HepG2 (cell line): ENCODE measurements around the gene MYBPC3. TPM values are rescaled to one million over a fixed set of nuclear protein-coding genes. Genes with fewer than 3 reads are reported as not detected.

Experiments used
- ATAC-seq: fragments of 200-7000 bp; cut with Tn5 transposase; 3 replicates; pipeline ENCODE4 v1.9.1; 2020; ENCODE audit warnings: mild to moderate bottlenecking, moderate library complexity
- BruUV-seq: library from RNA; stranded (reverse); fragments of 400-500 nt; replicated peaks from 2 replicates; lab custom pipeline; 2021; lab: Mats Ljungman, UMichigan
- CTCF ChIA-PET: fragments of 300-600 bp; formaldehyde crosslinking; extraction: SDS; loops from one replicate; lab custom pipeline; 2021; ENCODE audit warnings: low total read pairs, inconsistent platforms, low intra/inter-chr PET ratio; lab: Yijun Ruan, JAX
- POLR2A ChIA-PET: fragments of 350-600 bp; sonication (Branson Sonifier 250); formaldehyde crosslinking; loops from one replicate; lab custom pipeline; 2020; ENCODE audit warnings: antibody characterized with exemption, inconsistent platforms; lab: Yijun Ruan, JAX
- DNase-seq: peaks from one replicate; pipeline ENCODE4 v3.0.0-alpha.2; 2015; ENCODE audit warnings: low spot score
- FAIRE-seq: peaks from 3 replicates; lab custom pipeline; 2011; peaks lifted over from hg19 to GRCh38; lab: Jason Lieb, UNC
- H2AFZ ChIP-seq: one replicate; pipeline ENCODE4 v1.6.1; 2011; ENCODE audit warnings: low read length, inconsistent platforms
- H3K27ac ChIP-seq: fragments of 300-600 bp; 3 replicates; pipeline ENCODE4 v1.8.0; 2011; ENCODE audit warnings: mixed run types, mild to moderate bottlenecking, mixed read lengths, low read length, inconsistent platforms; ENCODE audit not compliant: insufficient read depth; ENCODE audit errors: extremely low read length
- H3K27me3 ChIP-seq, 2 experiments: fragments of 200-600 bp in 1 of 2; 2 replicates in 1 of 2; 3 replicates in 1 of 2; pipeline versions ENCODE4 v1.6.0 to v1.8.0; 2011; ENCODE audit warnings: low read length in 2 of 2, mild to moderate bottlenecking in 2 of 2, moderate library complexity in 2 of 2, inconsistent platforms in 1 of 2; ENCODE audit not compliant: insufficient read depth in 2 of 2, control insufficient read depth in 1 of 2
- H3K36me3 ChIP-seq, 2 experiments: fragments of 200-600 bp in 1 of 2; replicated peaks in 1 of 2; 2 replicates in 1 of 2; 3 replicates in 1 of 2; pipeline versions ENCODE4 v1.5.1 to v1.8.0; 2011; ENCODE audit warnings: low read length in 2 of 2, inconsistent platforms in 1 of 2; ENCODE audit not compliant: insufficient read depth in 2 of 2, control insufficient read depth in 1 of 2
- H3K4me1 ChIP-seq: 2 replicates; pipeline ENCODE4 v1.5.1; 2012; ENCODE audit warnings: low read length, inconsistent platforms; ENCODE audit not compliant: insufficient read depth
- H3K4me2 ChIP-seq: 2 replicates; pipeline ENCODE4 v1.6.0; 2011; ENCODE audit warnings: low read depth, low read length, inconsistent platforms
- H3K4me3 ChIP-seq, 3 experiments: fragments of 200-600 bp in 1 of 3; sonication (generic), shearing (Covaris generic) in 1 of 3; replicated peaks in 1 of 3; 2 replicates each; pipeline ENCODE4 v1.5.1; 2011 to 2016; ENCODE audit warnings: low read length in 3 of 3, inconsistent platforms in 2 of 3, low read depth in 2 of 3, mild to moderate bottlenecking in 2 of 3, control low read depth in 1 of 3, mixed read lengths in 1 of 3; ENCODE audit not compliant: insufficient read depth in 1 of 3
- H3K79me2 ChIP-seq: one replicate; pipeline ENCODE4 v1.6.1; 2011; ENCODE audit warnings: low read length, inconsistent platforms; ENCODE audit not compliant: insufficient read depth
- H3K9ac ChIP-seq: 2 replicates; pipeline ENCODE4 v1.6.0; 2011; ENCODE audit warnings: mild to moderate bottlenecking, low read depth, low read length, inconsistent platforms; ENCODE audit not compliant: insufficient read depth
- H3K9me3 ChIP-seq: 2 replicates; pipeline ENCODE4 v1.5.1; 2012; ENCODE audit warnings: mild to moderate bottlenecking, low read length
- H4K20me1 ChIP-seq: 2 replicates; pipeline ENCODE4 v1.6.0; 2011; ENCODE audit warnings: inconsistent platforms, mild to moderate bottlenecking, low read length, moderate library complexity; ENCODE audit not compliant: insufficient read depth
- AGO2 ChIP-seq: fragments of 200-400 bp; formaldehyde crosslinking; optimal IDR thresholded peaks from 2 replicates; pipeline ENCODE3; 2017; ENCODE audit warnings: mild to moderate bottlenecking, low read depth, low read length, moderate library complexity
- CEBPB ChIP-seq: IDR thresholded peaks from 2 replicates; pipeline ENCODE4 v1.6.1; 2011; ENCODE audit warnings: low read depth, low read length, improper control_type of control experiment, borderline replicate concordance
- HMG20B ChIP-seq: conservative IDR thresholded peaks from 2 replicates; pipeline ENCODE4 v1.6.1; 2016; ENCODE audit warnings: missing genetic modification reagents, missing compliant biosample characterization
- HOXA7 ChIP-seq: sonication (generic); formaldehyde crosslinking; IDR thresholded peaks from 2 replicates; pipeline ENCODE4 v1.8.1; 2022; ENCODE audit warnings: mild to moderate bottlenecking, missing genetic modification reagents, moderate library complexity
- JARID2 ChIP-seq: sonication (generic); formaldehyde crosslinking; IDR thresholded peaks from 2 replicates; pipeline ENCODE4 v1.8.1; 2023; ENCODE audit warnings: missing genetic modification reagents, inconsistent platforms; ENCODE audit not compliant: insufficient replicate concordance
- MIER2 ChIP-seq: IDR thresholded peaks from 2 replicates; pipeline ENCODE4 v1.6.1; 2016; ENCODE audit warnings: missing biosample characterization, missing genetic modification reagents
- RARG ChIP-seq: sonication (generic); formaldehyde crosslinking; IDR thresholded peaks from 2 replicates; pipeline ENCODE4 v1.4.0; 2020; ENCODE audit warnings: low read depth, mild to moderate bottlenecking, missing genetic modification reagents
- ZBTB8A ChIP-seq: sonication (generic); formaldehyde crosslinking; IDR thresholded peaks from 2 replicates; pipeline ENCODE4 v1.4.0; 2020; ENCODE audit warnings: mild to moderate bottlenecking, low read depth, missing genetic modification reagents, borderline replicate concordance
- ZMYM3 ChIP-seq: sonication (generic); formaldehyde crosslinking; IDR thresholded peaks from 2 replicates; pipeline ENCODE4 v1.5.1; 2020; ENCODE audit warnings: mild to moderate bottlenecking, missing genetic modification reagents
- ZNF143 ChIP-seq: sonication (generic); formaldehyde crosslinking; IDR thresholded peaks from 2 replicates; pipeline ENCODE4 v1.4.0; 2020; ENCODE audit warnings: missing genetic modification reagents
- ZNF749 ChIP-seq: sonication (generic); formaldehyde crosslinking; IDR thresholded peaks from 2 replicates; pipeline ENCODE4 v1.8.0; 2022; ENCODE audit warnings: mild to moderate bottlenecking, missing genetic modification reagents, moderate library complexity, borderline replicate concordance
- ZNF768 ChIP-seq: sonication (generic); formaldehyde crosslinking; IDR thresholded peaks from 2 replicates; pipeline ENCODE4 v1.4.0; 2020; ENCODE audit warnings: missing genetic modification reagents
- ZNF879 ChIP-seq: sonication (generic); formaldehyde crosslinking; IDR thresholded peaks from 2 replicates; pipeline ENCODE4 v1.8.1; 2023; ENCODE audit warnings: missing genetic modification reagents
- WGBS: methylation state at CpG from one replicate; pipeline ENCODE4 v1.1.6; 2017; ENCODE audit warnings: low lambda C conversion rate; 5-methylcytosine and 5-hydroxymethylcytosine counted together
- in situ Hi-C: cut with HindIII; loops from 2 replicates; pipeline ENCODE4 v1.10.0; 2017; ENCODE audit warnings: low pct_unique_long_range_greater_than_20kb; ENCODE audit not compliant: extremely low pct_ligation_motif_present
- intact Hi-C: fragments of 100-400 bp; cut with micrococcal nuclease; formaldehyde crosslinking; loops from one replicate; pipeline ENCODE4 v1.10.0; 2022; ENCODE audit not compliant: unreplicated experiment
- polyA plus RNA-seq, 8 experiments: library from polyadenylated mRNA; depleted of rRNA in 3 of 8; stranded (reverse) in 7 of 8; unstranded in 1 of 8; fragments of >200 nt; fragmentation: Illumina TruSeq in 4 of 8; extraction: Trizol in 4 of 8; gene quantifications; 2 replicates each; pipeline versions ENCODE4 v1.2.1 to v1.2.3, GENCODE V29; 2011 to 2016; ENCODE audit warnings: low read depth in 4 of 8, missing spikeins in 1 of 8, mixed read lengths in 1 of 8; ENCODE audit not compliant: insufficient read depth in 1 of 8
- total RNA-seq, 5 experiments: library from RNA; depleted of rRNA; stranded (reverse); fragments of >200 nt; fragmentation: Illumina TruSeq; extraction: Trizol; gene quantifications; 2 replicates each; pipeline ENCODE4 v1.2.3, GENCODE V29; 2016; ENCODE audit warnings: low read depth in 1 of 5
- TF ChIP-seq, protein P1 (sequence below): sonication (generic); formaldehyde crosslinking; IDR thresholded peaks from 2 replicates; pipeline ENCODE4 v1.4.0; 2020; ENCODE audit warnings: mild to moderate bottlenecking, missing genetic modification reagents
- TF ChIP-seq, protein P2 (sequence below): sonication (generic); formaldehyde crosslinking; IDR thresholded peaks from 2 replicates; pipeline ENCODE4 v1.8.1; 2023; ENCODE audit warnings: mild to moderate bottlenecking, missing genetic modification reagents, borderline replicate concordance
- TF ChIP-seq, protein P3 (sequence below): sonication (generic); formaldehyde crosslinking; IDR thresholded peaks from 2 replicates; pipeline ENCODE4 v1.5.1; 2020; ENCODE audit warnings: missing genetic modification reagents, mild to moderate bottlenecking, borderline replicate concordance
- TF ChIP-seq, protein P4 (sequence below): sonication (generic); formaldehyde crosslinking; IDR thresholded peaks from 2 replicates; pipeline ENCODE4 v1.4.0; 2020; ENCODE audit warnings: missing genetic modification reagents, low read depth, mild to moderate bottlenecking, borderline replicate concordance

The MYBPC3 gene
- total and polyA plus RNA-seq, 2 of the 13 experiments (the other 11 are each of a cell fraction or from before 2014, with no cell fraction given) = not detected

DNA sequence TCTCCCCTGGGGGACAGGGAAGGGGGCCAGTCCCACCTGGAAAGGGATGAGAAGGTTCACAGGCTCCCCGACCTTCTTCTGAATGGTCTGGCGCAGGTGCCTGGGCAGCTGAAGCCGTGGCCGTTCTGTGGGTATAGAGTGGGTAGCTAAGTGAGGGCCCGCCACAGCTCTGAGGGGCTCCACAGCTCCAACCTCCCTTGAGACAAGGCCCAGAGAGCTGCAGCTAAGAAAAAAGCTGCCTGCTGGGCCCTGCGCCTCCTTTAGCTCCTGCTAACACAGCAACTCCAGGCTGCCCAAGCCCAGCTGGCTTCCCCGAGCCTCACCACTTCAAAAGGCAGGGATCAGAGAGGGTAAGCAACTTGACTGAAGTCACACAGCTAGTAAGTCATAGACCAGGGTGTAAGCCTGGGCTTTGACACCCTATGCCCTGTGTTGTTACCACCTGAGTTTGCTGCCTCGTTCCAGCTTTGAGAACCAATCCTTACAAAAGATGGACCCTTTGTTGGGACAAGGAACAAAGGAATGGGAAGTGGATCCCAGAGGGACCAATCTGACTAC lies 18.5 kb downstream of the MYBPC3 start:
- intact Hi-C loops (no loop called here), in situ Hi-C loops (no loop called here)
- Histone ChIP-seq H4K20me1 (no peaks in the 10 kb centered on the region), H3K36me3 (peaks cover 5 to 6% of the 10 kb centered on the region in 2 experiments; a peak in 3 of 5 replicates), H3K9me3 (no peaks in the 10 kb centered on the region), H2AFZ (no peak overlapping the region), H3K4me3 (no peak overlapping the region), H3K27ac (no peak overlapping the region), H3K27me3 (peaks cover 2 to 4% of the 10 kb centered on the region in 2 experiments; a peak in 2 of 5 replicates), H3K4me1 (peaks cover 5% of the 10 kb centered on the region), H3K4me2 (no peak overlapping the region), H3K79me2 (no peaks in the 10 kb centered on the region), H3K9ac (no peak overlapping the region)
- DNase-seq (no peak), FAIRE-seq (no peak), ATAC-seq (no peak)
- BruUV-seq = no TSS peak
- WGBS = 67% methylated on average over 3 of the region's 8 CpGs
- ChIA-PET POLR2A (no interaction called here), CTCF (no interaction called here)
- no peak for TF ChIP-seq JARID2 (CRISPR knock-in tag)
- TF ChIP-seq ZBTB8A (CRISPR knock-in tag) = no peak
- TF ChIP-seq ZMYM3 (CRISPR knock-in tag) = peak; percentile 74
- no peak for TF ChIP-seq HMG20B (CRISPR knock-in tag)
- no peak for TF ChIP-seq CEBPB
- peak; percentile 98 for TF ChIP-seq ZNF768
- TF ChIP-seq, protein P1, sequence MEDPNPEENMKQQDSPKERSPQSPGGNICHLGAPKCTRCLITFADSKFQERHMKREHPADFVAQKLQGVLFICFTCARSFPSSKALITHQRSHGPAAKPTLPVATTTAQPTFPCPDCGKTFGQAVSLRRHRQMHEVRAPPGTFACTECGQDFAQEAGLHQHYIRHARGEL (CRISPR knock-in tag) = no peak

DNA sequence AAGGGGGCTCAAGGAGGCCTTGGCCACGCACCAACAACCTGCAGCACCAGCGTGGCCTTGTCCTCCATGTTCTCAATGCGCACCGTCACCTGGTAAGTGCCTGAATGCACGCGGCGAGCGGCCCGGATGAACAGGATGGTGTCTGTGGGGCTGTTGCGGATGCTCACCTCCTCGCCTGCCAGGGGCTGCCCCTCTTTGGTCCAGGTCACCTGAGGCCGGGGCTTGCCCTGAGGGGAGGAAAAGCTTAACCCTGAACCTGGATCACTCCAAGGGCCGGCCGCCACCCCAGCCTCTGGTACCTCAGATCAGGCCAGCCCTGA lies 19.0 kb downstream of the MYBPC3 start:
- CTCF ChIA-PET = no interaction called here
- no TSS peak for BruUV-seq
- H3K79me2 ChIP-seq = no peaks in the 10 kb centered on the region
- H3K9me3 ChIP-seq = no peaks in the 10 kb centered on the region
- no peak overlapping the region for H2AFZ ChIP-seq
- no peak overlapping the region for H3K27ac ChIP-seq
- FAIRE-seq = no peak
- peaks cover 5 to 11% of the 10 kb centered on the region in 2 experiments; a peak in 3 of 5 replicates for H3K36me3 ChIP-seq
- peaks cover 2 to 4% of the 10 kb centered on the region in 2 experiments; a peak in 2 of 5 replicates for H3K27me3 ChIP-seq
- intact Hi-C loops = no loop called here
- 0 out of 2 replicates have a peak, but pooled peaks cover under 1% of the 10 kb centered on the region for H3K4me1 ChIP-seq
- no peak for ATAC-seq
- H3K9ac ChIP-seq = no peak overlapping the region
- POLR2A ChIA-PET = no interaction called here
- no peak overlapping the region for H3K4me3 ChIP-seq
- DNase-seq = no peak
- H3K4me2 ChIP-seq = no peak overlapping the region
- in situ Hi-C loops = no loop called here
- H4K20me1 ChIP-seq = no peaks in the 10 kb centered on the region
- 73% methylated on average over 8 of the region's 14 CpGs for WGBS
- TF ChIP-seq RARG (CRISPR knock-in tag) (no peak), ZNF879 (CRISPR knock-in tag) (no peak), AGO2 (no peak), MIER2 (CRISPR knock-in tag) (no peak), HOXA7 (CRISPR knock-in tag) (no peak), ZNF749 (CRISPR knock-in tag) (no peak), ZNF143 (CRISPR knock-in tag) (no peak)
- TF ChIP-seq, protein P2, sequence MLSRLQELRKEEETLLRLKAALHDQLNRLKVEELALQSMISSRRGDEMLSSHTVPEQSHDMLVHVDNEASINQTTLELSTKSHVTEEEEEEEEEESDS (CRISPR knock-in tag) = no peak
- TF ChIP-seq, protein P3, sequence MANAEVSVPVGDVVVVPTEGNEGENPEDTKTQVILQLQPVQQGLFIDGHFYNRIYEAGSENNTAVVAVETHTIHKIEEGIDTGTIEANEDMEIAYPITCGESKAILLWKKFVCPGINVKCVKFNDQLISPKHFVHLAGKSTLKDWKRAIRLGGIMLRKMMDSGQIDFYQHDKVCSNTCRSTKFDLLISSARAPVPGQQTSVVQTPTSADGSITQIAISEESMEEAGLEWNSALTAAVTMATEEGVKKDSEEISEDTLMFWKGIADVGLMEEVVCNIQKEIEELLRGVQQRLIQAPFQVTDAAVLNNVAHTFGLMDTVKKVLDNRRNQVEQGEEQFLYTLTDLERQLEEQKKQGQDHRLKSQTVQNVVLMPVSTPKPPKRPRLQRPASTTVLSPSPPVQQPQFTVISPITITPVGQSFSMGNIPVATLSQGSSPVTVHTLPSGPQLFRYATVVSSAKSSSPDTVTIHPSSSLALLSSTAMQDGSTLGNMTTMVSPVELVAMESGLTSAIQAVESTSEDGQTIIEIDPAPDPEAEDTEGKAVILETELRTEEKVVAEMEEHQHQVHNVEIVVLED (CRISPR knock-in tag) = no peak
- TF ChIP-seq, protein P4, sequence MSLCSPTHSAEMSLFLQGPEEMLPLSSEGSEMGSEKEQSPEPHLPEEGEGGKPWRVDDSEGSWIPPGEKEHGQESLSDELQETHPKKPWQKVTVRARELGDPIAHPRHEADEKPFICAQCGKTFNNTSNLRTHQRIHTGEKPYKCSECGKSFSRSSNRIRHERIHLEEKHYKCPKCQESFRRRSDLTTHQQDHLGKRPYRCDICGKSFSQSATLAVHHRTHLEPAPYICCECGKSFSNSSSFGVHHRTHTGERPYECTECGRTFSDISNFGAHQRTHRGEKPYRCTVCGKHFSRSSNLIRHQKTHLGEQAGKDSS = no peak
